Activated B cell treated with CpG ODN at 0.5 μM for 24 hours (primary cell): ENCODE results near the gene CDCP2. TPM values are rescaled to one million over a fixed set of nuclear protein-coding genes. Genes with fewer than 3 reads are reported as not detected.

Source experiments
- ATAC-seq: fragments of 200-7000 bp; cut with Tn5 transposase; one replicate; pipeline ENCODE4 v1.10.0; 2021; ENCODE audit warnings: low read depth, mild to moderate bottlenecking, moderate library complexity
- CTCF ChIA-PET: fragments of 350-600 bp; sonication (Branson Sonifier 250); formaldehyde crosslinking; loops from one replicate; lab custom pipeline; 2021; ENCODE audit warnings: antibody characterized with exemption; lab: Charles Lee
- POLR2A ChIA-PET: fragments of 350-600 bp; sonication (Branson Sonifier 250); formaldehyde crosslinking; loops from one replicate; lab custom pipeline; 2021; ENCODE audit warnings: antibody characterized with exemption; lab: Charles Lee
- DNase-seq: peaks from one replicate; pipeline ENCODE4 v3.0.0; 2022
- H3K27ac Mint-ChIP-seq: one replicate; pipeline ENCODE4 v1.8.0; 2020; ENCODE audit warnings: mixed read lengths
- H3K27me3 Mint-ChIP-seq: one replicate; pipeline ENCODE4 v1.8.0; 2021; ENCODE audit warnings: mixed read lengths
- H3K36me3 Mint-ChIP-seq: one replicate; pipeline ENCODE4 v1.8.0; 2021; ENCODE audit warnings: low read depth, mixed read lengths
- H3K4me1 Mint-ChIP-seq: one replicate; pipeline ENCODE4 v1.8.0; 2021; ENCODE audit warnings: mixed read lengths
- H3K4me3 Mint-ChIP-seq: one replicate; pipeline ENCODE4 v1.8.0; 2020; ENCODE audit warnings: mild to moderate bottlenecking, mixed read lengths
- H3K9me3 Mint-ChIP-seq: one replicate; pipeline ENCODE4 v1.8.0; 2020; ENCODE audit warnings: mixed read lengths
- intact Hi-C: fragments of 100-400 bp; cut with micrococcal nuclease; formaldehyde crosslinking; loops from one replicate; pipeline ENCODE4 v1.15.1; 2024
- total RNA-seq: library from RNA; stranded (reverse); gene quantifications from 2 replicates; pipeline ENCODE4 v1.2.3, GENCODE V29; 2022
- TF ChIP-seq, protein P1 (sequence below): fragments of 200-600 bp; IDR thresholded peaks from one replicate; pipeline ENCODE4 v1.8.0; 2022; ENCODE audit warnings: antibody characterized with exemption, mild to moderate bottlenecking

CDCP2 gene
- total RNA-seq, 1 donor from 2014 or later = not detected

DNA sequence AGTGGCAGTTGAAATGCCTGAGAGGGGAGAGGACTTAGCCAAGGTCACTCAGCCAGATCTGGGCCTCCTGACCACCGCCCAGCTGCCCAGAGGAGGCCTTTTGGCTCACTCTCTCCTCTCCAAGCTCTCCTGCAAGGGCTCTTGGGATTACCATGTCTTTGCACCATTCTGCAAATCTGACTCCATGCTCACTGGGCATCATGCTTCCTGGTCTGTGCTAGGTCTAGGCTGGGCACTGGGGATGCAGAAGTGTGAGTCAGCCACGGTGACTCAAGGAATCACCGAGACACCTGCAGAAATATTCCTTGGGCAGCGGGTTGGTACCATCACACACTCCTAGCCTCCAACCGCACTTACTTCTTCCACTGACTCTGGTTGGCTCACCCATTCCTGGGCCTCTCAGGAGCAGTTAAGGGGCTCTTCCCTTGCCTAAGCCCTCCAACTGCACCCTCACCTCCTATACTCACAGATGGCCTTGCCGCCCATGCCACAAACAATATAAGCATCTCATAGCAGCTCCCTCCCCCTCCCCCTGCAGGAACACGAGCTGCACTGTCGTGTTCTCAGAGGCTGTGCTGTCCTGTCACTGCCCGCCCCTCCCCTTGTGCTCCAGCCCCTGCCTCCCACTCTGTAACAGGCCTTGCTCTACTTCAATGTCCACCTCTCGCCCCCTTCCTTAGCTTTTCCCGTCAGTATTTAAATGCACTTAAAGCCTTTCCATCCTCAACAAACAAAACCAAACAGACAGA lies 34.8 kb downstream of the CDCP2 start:
- intact Hi-C loops = no loop called here

DNA sequence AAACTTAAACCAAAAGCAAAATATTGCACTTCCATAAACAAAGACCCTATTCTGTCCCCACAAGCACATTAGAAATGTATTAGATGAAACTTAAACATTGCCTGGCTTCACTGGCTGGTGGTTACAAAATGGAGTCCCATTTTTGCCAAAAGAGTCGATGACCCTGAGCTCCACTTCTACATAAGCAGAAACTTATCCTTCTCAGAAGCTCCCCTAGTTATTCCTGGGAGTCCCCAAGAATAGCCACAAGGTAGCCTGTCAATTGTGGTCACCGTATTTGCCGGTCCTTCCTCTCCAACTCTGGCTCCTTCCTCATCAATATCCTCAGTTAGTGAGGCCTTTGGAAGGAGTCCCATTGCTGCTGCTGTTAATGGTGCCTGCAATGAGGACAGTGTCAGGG lies 37.3 kb downstream of the CDCP2 start:
- Mint-ChIP-seq H3K4me1 (no peaks in the 10 kb centered on the region), H3K9me3 (no peaks in the 10 kb centered on the region), H3K36me3 (no peaks in the 10 kb centered on the region), H3K4me3 (no peak overlapping the region), H3K27me3 (no peaks in the 10 kb centered on the region), H3K27ac (no peak overlapping the region)
- DNase-seq (no peak), ATAC-seq (no peak)
- POLR2A ChIA-PET = no interaction called here
- TF ChIP-seq, protein P1, sequence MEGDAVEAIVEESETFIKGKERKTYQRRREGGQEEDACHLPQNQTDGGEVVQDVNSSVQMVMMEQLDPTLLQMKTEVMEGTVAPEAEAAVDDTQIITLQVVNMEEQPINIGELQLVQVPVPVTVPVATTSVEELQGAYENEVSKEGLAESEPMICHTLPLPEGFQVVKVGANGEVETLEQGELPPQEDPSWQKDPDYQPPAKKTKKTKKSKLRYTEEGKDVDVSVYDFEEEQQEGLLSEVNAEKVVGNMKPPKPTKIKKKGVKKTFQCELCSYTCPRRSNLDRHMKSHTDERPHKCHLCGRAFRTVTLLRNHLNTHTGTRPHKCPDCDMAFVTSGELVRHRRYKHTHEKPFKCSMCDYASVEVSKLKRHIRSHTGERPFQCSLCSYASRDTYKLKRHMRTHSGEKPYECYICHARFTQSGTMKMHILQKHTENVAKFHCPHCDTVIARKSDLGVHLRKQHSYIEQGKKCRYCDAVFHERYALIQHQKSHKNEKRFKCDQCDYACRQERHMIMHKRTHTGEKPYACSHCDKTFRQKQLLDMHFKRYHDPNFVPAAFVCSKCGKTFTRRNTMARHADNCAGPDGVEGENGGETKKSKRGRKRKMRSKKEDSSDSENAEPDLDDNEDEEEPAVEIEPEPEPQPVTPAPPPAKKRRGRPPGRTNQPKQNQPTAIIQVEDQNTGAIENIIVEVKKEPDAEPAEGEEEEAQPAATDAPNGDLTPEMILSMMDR = no peak
- CTCF ChIA-PET = no interaction called here
- intact Hi-C loops = no loop called here

More for the DNA sequence above, 34.8 kb downstream of the CDCP2 start:
- Mint-ChIP-seq H3K27me3 (peaks cover 5% of the 10 kb centered on the region), H3K36me3 (no peaks in the 10 kb centered on the region), H3K4me1 (peaks cover 5% of the 10 kb centered on the region), H3K9me3 (no peaks in the 10 kb centered on the region), H3K27ac (no peak overlapping the region), H3K4me3 (no peak overlapping the region)
- ATAC-seq = no peak
- TF ChIP-seq, protein P1 = no peak
- POLR2A ChIA-PET = no interaction called here
- CTCF ChIA-PET = interaction anchor here (1.3 kb wide), 1 partner anchor 371 kb away, joined by 5 read pairs; no protein-coding TSS in a partner anchor
- no peak for DNase-seq

DNA sequence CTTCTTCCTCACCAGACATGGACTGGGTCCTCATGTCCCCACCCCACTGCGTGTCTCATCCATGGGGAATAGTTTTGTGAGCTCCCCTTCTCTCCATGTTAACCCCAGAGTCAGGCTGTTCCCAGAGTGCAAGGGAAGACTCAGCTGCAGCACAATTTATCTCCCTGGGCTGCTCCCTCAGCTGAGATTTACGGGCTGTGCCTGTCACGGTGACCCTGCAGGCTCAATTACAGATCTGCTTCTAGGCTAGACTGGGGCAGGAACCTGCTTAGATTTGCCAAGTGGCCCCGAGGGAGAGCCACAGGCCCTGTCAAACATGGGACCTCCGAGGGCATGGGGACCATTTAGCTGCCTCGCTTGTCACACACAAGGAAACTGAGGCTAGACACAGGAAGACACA lies 37.8 kb downstream of the CDCP2 start:
- Mint-ChIP-seq H3K4me3 (no peak overlapping the region), H3K27me3 (no peaks in the 10 kb centered on the region), H3K9me3 (no peaks in the 10 kb centered on the region), H3K27ac (no peak overlapping the region), H3K36me3 (no peaks in the 10 kb centered on the region), H3K4me1 (no peaks in the 10 kb centered on the region)
- DNase-seq (no peak), ATAC-seq (no peak)
- intact Hi-C loops = no loop called here
- CTCF ChIA-PET = no interaction called here
- POLR2A ChIA-PET = no interaction called here
- TF ChIP-seq, protein P1 = no peak

DNA sequence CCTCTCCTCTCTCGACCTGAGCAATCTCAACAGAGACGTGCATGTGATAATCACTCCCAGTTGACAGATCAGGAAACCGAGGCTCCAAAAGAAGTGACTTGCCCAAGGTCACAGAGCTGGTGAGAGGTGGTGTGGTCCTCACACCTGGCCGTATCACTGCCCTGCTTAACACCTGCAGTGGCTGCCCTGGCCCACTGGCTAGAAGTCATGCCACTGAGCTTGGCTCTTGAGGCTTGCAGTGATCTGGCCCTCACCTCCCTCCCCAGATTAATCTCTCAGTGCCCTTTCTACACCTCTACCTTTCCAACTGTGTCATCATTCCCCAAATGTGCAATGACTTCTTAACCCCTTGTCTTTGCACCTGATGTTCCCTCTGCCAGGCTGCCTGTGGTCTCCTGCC lies 38.8 kb downstream of the CDCP2 start:
- ChIA-PET CTCF (no interaction called here), POLR2A (no interaction called here)
- Mint-ChIP-seq H3K4me1 (no peaks in the 10 kb centered on the region), H3K27me3 (no peaks in the 10 kb centered on the region), H3K36me3 (no peaks in the 10 kb centered on the region), H3K4me3 (no peak overlapping the region), H3K27ac (no peak overlapping the region), H3K9me3 (no peaks in the 10 kb centered on the region)
- TF ChIP-seq, protein P1 = no peak
- intact Hi-C loops = no loop called here
- DNase-seq (no peak), ATAC-seq (no peak)

DNA sequence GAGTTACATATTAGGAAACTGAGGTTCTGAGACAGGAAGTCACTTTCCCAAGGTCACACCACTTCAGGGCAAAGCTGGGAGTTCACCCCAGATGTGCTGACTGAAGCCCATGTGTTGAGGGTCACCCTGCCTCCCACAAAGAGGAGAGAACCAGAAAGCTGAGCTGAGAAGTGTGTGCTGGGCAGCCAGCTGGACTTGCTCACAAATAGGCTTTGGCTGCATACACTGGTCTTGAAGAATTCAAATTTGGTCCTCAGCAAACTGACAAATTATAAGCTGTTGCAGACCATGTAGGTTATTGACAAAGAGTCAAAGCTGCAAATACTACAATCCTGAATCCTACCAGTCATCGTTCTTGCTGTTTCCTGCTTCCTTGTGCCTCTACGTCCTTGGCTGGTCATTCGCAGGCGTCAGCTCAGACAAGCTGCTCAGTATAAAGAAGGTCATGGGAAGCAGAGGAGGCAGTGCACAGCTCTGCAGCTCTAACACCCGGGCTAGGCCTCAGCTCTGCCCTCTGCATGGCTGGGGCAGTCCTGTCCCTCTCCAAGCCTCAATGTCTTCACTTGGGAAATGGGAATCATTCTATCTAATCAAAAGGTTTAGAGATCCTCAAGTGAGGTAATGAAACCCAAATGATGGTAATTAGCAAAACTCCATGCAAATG lies 40.0 kb downstream of the CDCP2 start:
- ChIA-PET POLR2A (no interaction called here), CTCF (no interaction called here)
- DNase-seq (no peak), ATAC-seq (no peak)
- Mint-ChIP-seq H3K36me3 (peaks cover 3% of the 10 kb centered on the region), H3K27me3 (no peaks in the 10 kb centered on the region), H3K4me3 (no peak overlapping the region), H3K27ac (no peak overlapping the region), H3K4me1 (no peaks in the 10 kb centered on the region), H3K9me3 (no peaks in the 10 kb centered on the region)
- intact Hi-C loops = no loop called here
- TF ChIP-seq, protein P1 = no peak
